ENCODE data around the gene HLA-DPB1. TPM values are rescaled to one million over a fixed set of nuclear protein-coding genes. Genes with fewer than 3 reads are reported as not detected.

The HLA-DPB1 gene
- total RNA-seq, 4 donors from 2014 or later, result 9.5 to 104 (median 19.7) TPM

DNA sequence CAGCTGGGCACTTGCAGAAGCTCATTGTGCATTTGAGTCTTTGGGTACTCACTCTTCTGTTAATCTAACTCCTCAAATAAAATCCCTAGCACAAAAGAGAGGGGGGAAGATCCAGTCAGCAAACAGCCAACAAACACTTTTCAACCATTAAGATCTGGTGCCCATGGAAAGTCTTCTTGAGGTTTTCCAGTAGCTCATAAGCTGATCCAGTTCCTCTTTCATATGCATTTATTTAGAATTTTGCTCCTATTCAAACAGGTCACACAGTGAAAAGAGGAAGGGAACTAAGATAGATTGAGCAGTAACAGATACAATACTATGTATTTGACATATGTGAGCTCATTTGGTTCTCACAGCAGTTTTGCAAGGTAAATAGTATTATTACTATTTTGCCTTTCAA is 38.6 kb downstream of the HLA-DPB1 start:
- H3K4me1 ChIP-seq, result peaks cover 0 to 9% (median 0%) of the 10 kb centered on the region in 4 donors
- H3K4me3 ChIP-seq, result no peak overlapping the region
- H3K9me3 ChIP-seq, result no peaks in the 10 kb centered on the region
- no peak for TF ChIP-seq POLR2A (IDR thresholded peaks at IDR 0.05)
- TF ChIP-seq CTCF (IDR thresholded peaks at IDR 0.05), result no peak
- peak overlapping the region in 1 of 4 donors; percentile 47 for H3K27ac ChIP-seq
- DNase-seq, result no peak
- H3K27me3 ChIP-seq, result peaks cover 0 to 16% of the 10 kb centered on the region in 2 donors
- H3K36me3 ChIP-seq, result no peaks in the 10 kb centered on the region

GRCh38 chr6:33116417-33116816 is 40.6 kb downstream of the HLA-DPB1 start:
- Histone ChIP-seq H3K27me3 (peaks cover 0 to 16% of the 10 kb centered on the region in 2 donors), H3K36me3 (no peaks in the 10 kb centered on the region), H3K9me3 (no peaks in the 10 kb centered on the region), H3K4me3 (no peak overlapping the region), H3K4me1 (peaks cover 0 to 9% (median 0%) of the 10 kb centered on the region in 4 donors), H3K27ac (no peak overlapping the region)
- DNase-seq, result no peak
- no peak for TF ChIP-seq CTCF (IDR thresholded peaks at IDR 0.05)
- no peak for TF ChIP-seq POLR2A (IDR thresholded peaks at IDR 0.05)

DNA sequence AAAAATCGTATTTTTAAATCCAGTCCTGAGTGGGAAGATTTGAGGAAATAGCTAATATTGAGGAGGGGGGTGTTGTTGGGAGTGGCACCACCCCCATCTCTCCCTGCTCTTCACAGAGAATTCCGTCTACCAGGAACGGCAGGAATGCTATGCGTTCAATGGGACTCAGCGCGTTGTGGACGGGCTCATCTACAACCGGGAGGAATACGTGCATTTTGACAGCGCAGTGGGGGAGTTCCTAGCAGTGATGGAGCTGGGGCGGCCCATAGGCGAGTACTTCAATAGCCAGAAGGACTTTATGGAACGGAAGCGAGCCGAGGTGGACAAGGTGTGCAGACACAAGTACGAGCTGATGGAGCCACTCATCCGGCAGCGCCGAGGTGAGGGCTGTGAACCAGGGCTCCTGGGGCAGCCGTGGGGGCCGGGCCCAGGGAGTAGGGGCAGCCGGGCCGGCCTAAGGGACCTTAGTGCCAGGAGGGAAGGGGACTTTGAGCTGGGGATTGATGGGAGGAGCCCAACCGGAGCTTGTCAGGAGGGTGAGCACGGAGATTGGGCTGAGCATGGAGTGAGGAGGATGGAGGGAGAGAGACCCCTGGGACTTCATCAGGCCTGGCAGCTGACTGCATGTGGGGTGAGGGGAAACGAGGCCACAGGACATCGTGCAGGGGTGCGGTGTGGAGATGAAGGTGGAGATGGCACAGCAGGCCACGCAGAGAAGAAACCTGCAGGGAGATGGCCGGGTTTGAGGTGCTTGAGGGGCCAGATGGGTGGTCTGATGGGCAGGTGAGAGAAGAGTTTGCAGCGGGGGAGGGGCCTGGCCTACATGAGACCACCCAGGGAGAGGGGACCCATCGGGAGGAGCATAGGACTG is 41.3 kb downstream of the HLA-DPB1 start:
- H3K4me1 ChIP-seq, result peaks cover 0 to 9% (median 0%) of the 10 kb centered on the region in 4 donors
- no peak overlapping the region for H3K27ac ChIP-seq
- no peaks in the 10 kb centered on the region for H3K9me3 ChIP-seq
- H3K4me3 ChIP-seq, result no peak overlapping the region
- no peak for DNase-seq
- no peaks in the 10 kb centered on the region for H3K36me3 ChIP-seq
- TF ChIP-seq CTCF (IDR thresholded peaks at IDR 0.05) (no peak), POLR2A (IDR thresholded peaks at IDR 0.05) (no peak)
- peaks cover 0 to 16% of the 10 kb centered on the region in 2 donors for H3K27me3 ChIP-seq

DNA sequence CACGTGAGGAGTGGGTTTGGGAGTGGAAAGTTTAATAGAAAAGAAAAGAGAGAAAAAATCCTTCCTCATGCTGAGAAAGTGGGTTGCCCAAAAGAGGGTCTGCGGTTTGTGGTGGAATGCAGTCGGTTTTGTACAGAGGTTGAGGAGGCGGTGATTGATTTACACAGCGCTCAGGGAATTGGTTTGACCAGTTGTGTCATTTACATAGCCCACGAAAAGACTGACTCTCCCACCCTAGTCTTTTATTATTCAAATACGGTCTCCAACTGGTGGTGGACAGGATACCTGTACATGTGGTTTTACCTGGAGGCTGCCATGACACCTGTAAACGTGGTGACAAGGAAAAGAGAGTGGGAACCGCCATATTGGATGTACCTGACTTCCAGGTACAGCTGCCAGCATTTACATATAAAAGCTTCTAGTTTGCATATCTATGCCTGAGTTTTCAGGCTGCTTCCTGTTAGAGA is 42.1 kb downstream of the HLA-DPB1 start:
- DNase-seq, result no peak
- H3K9me3 ChIP-seq, result no peaks in the 10 kb centered on the region
- H3K36me3 ChIP-seq, result no peaks in the 10 kb centered on the region
- peaks cover 0 to 9% (median 0%) of the 10 kb centered on the region in 4 donors for H3K4me1 ChIP-seq
- TF ChIP-seq CTCF (IDR thresholded peaks at IDR 0.05), result no peak
- TF ChIP-seq POLR2A (IDR thresholded peaks at IDR 0.05), result no peak
- H3K27me3 ChIP-seq, result peaks cover 0 to 16% of the 10 kb centered on the region in 2 donors
- H3K27ac ChIP-seq, result no peak overlapping the region
- H3K4me3 ChIP-seq, result no peak overlapping the region

- no peak for DNase-seq
- Histone ChIP-seq H3K27me3 (peaks cover 0 to 16% of the 10 kb centered on the region in 2 donors), H3K4me3 (no peak overlapping the region), H3K9me3 (no peaks in the 10 kb centered on the region), H3K36me3 (no peaks in the 10 kb centered on the region), H3K27ac (no peak overlapping the region), H3K4me1 (peaks cover 0 to 9% (median 0%) of the 10 kb centered on the region in 4 donors)
- TF ChIP-seq POLR2A (IDR thresholded peaks at IDR 0.05) (no peak), CTCF (IDR thresholded peaks at IDR 0.05) (peak; percentile 81 to 99 (median 92))
Observed at GRCh38 chr6:33118525-33119123, 42.8 kb downstream of the HLA-DPB1 start.
